Esophagus squamous epithelium (tissue), 5 donors: ENCODE measurements around the gene SIK3. TPM values are rescaled to one million over a fixed set of nuclear protein-coding genes. Genes with fewer than 3 reads are reported as not detected.

Experiments used
- DNase-seq: peaks from one replicate; lab custom pipeline; 2025; lab: John Stamatoyannopoulos, UW
- H3K27ac ChIP-seq, 4 donors: fragments of 200-600 bp; sonication (generic); one replicate each; pipeline ENCODE4 v1.5.1; 2016 to 2019; ENCODE audit warnings: mild to moderate bottlenecking in 1 of 4
- H3K27me3 ChIP-seq, 4 donors: fragments of 200-600 bp; sonication (generic); 1 replicate in 3 of 4; 2 replicates in 1 of 4; pipeline versions ENCODE4 v1.5.1 to v1.6.0; 2017 to 2021; ENCODE audit warnings: antibody characterized with exemption in 1 of 4
- H3K36me3 ChIP-seq, 3 donors: fragments of 200-600 bp; sonication (generic); one replicate each; pipeline ENCODE4 v1.5.1; 2016 to 2019
- H3K4me1 ChIP-seq, 3 donors: fragments of 200-600 bp; sonication (generic); one replicate each; pipeline ENCODE4 v1.5.1; 2017 to 2019
- H3K4me3 ChIP-seq, 4 donors: fragments of 200-600 bp; sonication (generic); 1 replicate in 3 of 4; 2 replicates in 1 of 4; pipeline ENCODE4 v1.5.1; 2016 to 2019; ENCODE audit warnings: mild to moderate bottlenecking in 2 of 4, moderate library complexity in 1 of 4
- H3K9me3 ChIP-seq, 3 donors: fragments of 200-600 bp; sonication (generic); one replicate each; pipeline ENCODE4 v1.5.1; 2016 to 2019
- POLR2A ChIP-seq, 4 donors: fragments of 450-650 bp; IDR thresholded peaks; one replicate each; pipeline ENCODE4 v1.6.1; 2017; ENCODE audit warnings: antibody characterized with exemption in 4 of 4, mild to moderate bottlenecking in 4 of 4, moderate library complexity in 3 of 4
- WGBS, 2 donors: methylation state at CpG; one replicate each; pipeline ENCODE4 v1.1.5; 2018; 5-methylcytosine and 5-hydroxymethylcytosine counted together
- intact Hi-C: fragments of 100-400 bp; cut with DNase I; formaldehyde crosslinking; loops from one replicate; pipeline ENCODE4 v1.15.0; 2022
- total RNA-seq, 4 donors: library from RNA; depleted of rRNA; stranded (reverse); fragments of >200 nt; gene quantifications; one replicate each; pipeline ENCODE4 v1.1.0, GENCODE V29; 2016
- TF ChIP-seq, protein P1 (sequence below), 6 experiments: fragments of 450-650 bp in 4 of 6; fragments of 200-600 bp in 2 of 6; sonication (generic) in 2 of 6; IDR thresholded peaks; one replicate each; pipeline ENCODE4 v1.5.1; 2016 to 2019; ENCODE audit warnings: antibody characterized with exemption in 6 of 6, mild to moderate bottlenecking in 4 of 6, moderate library complexity in 4 of 6
- donor health status: DM: yes; HTN: yes; CAD: no.

The SIK3 gene
- total RNA-seq: 10 to 100 TPM; 16.2 to 35.1 (median 20.3) TPM

DNA sequence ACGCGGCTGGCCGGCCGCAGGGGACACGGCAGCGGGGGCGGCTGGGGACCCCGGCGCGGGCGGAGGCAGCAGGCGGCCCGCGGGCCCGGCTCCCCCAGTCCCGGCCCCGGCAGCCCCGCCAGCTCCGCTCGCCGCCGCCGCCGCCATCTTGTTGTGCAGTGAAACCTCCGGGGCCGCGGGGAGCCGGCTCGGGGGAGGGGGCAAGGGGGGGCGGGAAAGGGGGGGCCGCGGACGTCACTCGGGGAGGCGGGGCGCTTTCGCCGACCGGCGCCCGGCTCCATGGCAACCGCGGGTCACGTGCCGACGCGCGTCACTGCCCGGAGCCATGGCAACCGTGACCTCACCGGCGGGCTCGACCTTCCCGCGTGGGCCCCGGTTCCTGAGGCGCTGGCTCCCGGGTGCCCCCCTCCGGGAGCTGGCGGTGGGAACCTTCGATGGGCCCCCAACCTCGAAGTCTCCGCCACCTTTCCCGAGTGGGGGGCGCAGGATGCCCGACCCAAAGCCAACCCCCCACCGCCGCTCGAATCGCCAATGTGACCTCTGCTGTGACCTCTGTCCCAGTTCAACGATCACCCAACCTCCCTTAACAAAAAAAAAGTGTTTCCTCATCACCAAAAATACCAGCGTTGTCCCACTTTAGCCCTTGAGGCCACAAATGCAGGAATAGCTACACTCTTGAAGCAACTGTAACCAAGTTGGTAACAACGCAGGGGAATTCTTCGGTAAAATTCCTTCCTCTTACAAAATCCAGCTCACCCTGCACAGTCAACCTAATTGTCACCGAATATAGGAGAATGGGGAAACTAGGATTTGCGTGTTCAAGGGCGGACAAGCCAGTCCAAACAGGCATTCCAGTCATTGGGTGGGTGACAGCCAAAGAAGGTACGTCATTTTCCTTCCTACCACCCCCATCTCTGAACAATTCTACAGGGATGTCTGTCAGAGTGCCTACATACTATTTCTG, at the start of gene SIK3:
Gene SIK3, minus strand, starts transcription at position 160 of the 964 bp plus-strand sequence. Its CDS starts 13 bp downstream, at position 147.
- Histone ChIP-seq H3K9me3 (no peaks in the 10 kb centered on the region), H3K4me1 (peaks cover 4 to 56% (median 30%) of the 10 kb centered on the region in 3 donors), H3K27me3 (no peaks in the 10 kb centered on the region), H3K36me3 (no peaks in the 10 kb centered on the region), H3K4me3 (peak within 1 kb of the TSS; percentile 69 to 95 (median 88)), H3K27ac (peak within 1 kb of the TSS; percentile 93 to 99 (median 98))
- WGBS, 2 donors: 4 to 6% methylated on average over 7 to 17 of the region's 78 CpGs
- intact Hi-C loops: no loop called here
- peak; percentile 72 for DNase-seq
- TF ChIP-seq, protein P1, sequence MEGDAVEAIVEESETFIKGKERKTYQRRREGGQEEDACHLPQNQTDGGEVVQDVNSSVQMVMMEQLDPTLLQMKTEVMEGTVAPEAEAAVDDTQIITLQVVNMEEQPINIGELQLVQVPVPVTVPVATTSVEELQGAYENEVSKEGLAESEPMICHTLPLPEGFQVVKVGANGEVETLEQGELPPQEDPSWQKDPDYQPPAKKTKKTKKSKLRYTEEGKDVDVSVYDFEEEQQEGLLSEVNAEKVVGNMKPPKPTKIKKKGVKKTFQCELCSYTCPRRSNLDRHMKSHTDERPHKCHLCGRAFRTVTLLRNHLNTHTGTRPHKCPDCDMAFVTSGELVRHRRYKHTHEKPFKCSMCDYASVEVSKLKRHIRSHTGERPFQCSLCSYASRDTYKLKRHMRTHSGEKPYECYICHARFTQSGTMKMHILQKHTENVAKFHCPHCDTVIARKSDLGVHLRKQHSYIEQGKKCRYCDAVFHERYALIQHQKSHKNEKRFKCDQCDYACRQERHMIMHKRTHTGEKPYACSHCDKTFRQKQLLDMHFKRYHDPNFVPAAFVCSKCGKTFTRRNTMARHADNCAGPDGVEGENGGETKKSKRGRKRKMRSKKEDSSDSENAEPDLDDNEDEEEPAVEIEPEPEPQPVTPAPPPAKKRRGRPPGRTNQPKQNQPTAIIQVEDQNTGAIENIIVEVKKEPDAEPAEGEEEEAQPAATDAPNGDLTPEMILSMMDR (IDR thresholded peaks at IDR 0.05): peak in 4 of 6 experiments; percentile 36 to 48 (median 42)
- peak in 2 of 4 donors; percentile 44 to 56 for TF ChIP-seq POLR2A (IDR thresholded peaks at IDR 0.05)

DNA sequence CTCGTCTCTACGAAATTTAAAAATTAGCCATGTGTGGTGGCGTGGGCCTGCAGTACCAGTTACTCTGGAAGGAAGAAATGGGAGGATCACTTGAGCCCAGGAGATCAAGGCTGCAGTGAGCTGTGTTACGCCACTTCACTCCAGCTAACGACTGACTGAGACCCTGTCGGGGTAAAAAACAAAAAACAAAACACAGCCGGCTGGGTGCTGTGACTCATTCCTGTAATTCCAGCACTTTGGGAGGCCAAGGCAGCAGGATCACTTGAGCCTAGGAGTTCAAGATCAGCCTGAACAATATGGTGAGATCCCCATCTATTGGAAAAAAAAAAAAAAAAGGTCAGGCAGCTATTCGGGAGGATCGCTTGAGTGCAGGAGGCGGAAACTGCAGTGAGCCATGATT, 48.3 kb upstream of the SIK3 start:
- Histone ChIP-seq H3K27me3 (no peaks in the 10 kb centered on the region), H3K36me3 (peaks cover 0 to 34% (median 6%) of the 10 kb centered on the region in 3 donors), H3K4me3 (peak overlapping the region in 1 of 4 donors; percentile 91), H3K9me3 (no peaks in the 10 kb centered on the region), H3K27ac (no peak overlapping the region), H3K4me1 (peaks cover 14 to 70% (median 34%) of the 10 kb centered on the region in 3 donors)
- no peak for DNase-seq
- TF ChIP-seq, protein P1 (IDR thresholded peaks at IDR 0.05): no peak
- no peak for TF ChIP-seq POLR2A (IDR thresholded peaks at IDR 0.05)
- 51 to 57% methylated on average over 10 of the region's 10 CpGs for WGBS, 2 donors
- intact Hi-C loops: no loop called here

DNA sequence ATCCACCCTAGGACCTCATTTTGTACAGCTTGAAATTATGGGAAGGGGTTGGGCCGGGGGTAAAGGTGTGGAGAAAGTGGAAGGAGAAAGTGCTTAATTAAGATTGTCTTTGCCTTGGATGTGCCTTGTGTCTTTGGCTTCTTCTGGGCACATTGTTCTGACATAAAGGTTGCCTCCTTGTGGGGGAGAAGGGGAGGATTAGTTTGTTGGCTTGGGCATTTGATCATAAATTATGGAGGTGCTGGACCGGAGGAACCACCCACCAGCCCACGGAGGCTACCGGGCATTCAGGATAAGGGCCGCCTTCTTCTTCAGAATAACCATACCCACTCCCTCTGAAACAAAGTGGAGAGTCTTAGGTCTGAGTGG, 47.1 kb upstream of the SIK3 start:
- H3K27ac ChIP-seq: peak overlapping the region; percentile 94 to 97 (median 94)
- 0 to 2% methylated on average over 5 of the region's 5 CpGs for WGBS, 2 donors
- no peak for TF ChIP-seq POLR2A (IDR thresholded peaks at IDR 0.05)
- TF ChIP-seq, protein P1 (IDR thresholded peaks at IDR 0.05): no peak
- peaks cover 0 to 29% (median 6%) of the 10 kb centered on the region in 3 donors for H3K36me3 ChIP-seq
- H3K9me3 ChIP-seq: no peaks in the 10 kb centered on the region
- peak overlapping the region; percentile 83 to 91 (median 90) for H3K4me3 ChIP-seq
- H3K4me1 ChIP-seq: peaks cover 14 to 59% (median 34%) of the 10 kb centered on the region in 3 donors
- intact Hi-C loops: no loop called here
- H3K27me3 ChIP-seq: no peaks in the 10 kb centered on the region
- DNase-seq: no peak

DNA sequence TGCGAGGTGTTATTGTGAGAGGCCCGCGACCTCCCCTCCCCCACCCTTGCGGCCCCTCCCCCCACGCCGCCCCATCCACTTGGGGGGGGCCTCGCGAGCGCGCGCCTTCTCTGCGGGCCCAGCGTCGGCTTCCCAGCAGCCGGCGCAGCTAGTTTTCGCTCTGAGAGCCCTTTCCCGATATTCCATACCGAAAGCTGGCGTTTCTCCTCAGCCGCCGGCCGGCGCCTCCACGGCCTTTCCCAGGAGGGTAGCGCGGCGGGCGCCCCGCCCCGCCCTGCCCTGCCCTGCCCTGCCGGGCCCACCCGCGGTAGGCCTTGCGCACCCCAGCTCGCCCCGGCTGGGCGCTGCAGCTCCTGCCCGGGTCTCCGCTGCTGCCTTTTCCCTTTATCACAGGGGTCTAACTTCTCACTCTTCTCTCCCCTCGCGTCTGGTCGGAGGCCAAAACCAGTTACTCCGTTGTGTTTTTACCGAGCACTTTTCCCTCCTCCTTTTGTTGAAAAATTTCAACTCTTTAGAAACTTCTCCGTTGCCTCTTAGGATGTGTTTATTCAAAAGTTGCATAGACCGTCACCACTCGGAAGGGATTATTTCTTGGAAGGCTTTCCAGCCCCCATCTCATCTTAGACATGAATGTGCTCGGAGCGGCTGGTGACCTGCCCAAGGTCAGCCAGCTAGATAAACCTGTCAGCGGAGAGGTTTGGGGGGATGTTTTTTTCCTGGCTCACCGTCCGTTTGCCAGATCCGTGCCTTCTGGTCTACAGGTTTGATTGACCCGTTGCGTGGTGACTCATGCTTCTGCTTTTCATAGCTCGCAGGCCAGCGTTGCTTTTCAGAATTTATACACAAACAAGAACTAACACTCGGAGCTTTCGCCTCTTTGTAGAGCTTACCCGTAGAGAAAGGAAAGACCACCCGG, 46.5 kb upstream of the SIK3 start:
- intact Hi-C loops: no loop called here
- TF ChIP-seq, protein P1 (IDR thresholded peaks at IDR 0.05): no peak
- TF ChIP-seq POLR2A (IDR thresholded peaks at IDR 0.05): no peak
- Histone ChIP-seq H3K36me3 (peaks cover 0 to 29% (median 6%) of the 10 kb centered on the region in 3 donors), H3K27me3 (no peaks in the 10 kb centered on the region), H3K4me3 (peak overlapping the region; percentile 83 to 91 (median 90)), H3K9me3 (no peaks in the 10 kb centered on the region), H3K4me1 (peaks cover 14 to 52% (median 29%) of the 10 kb centered on the region in 3 donors), H3K27ac (peak overlapping the region; percentile 94 to 97 (median 94))
- DNase-seq: peak; percentile 3
- 0% methylated on average over 21 to 23 of the region's 62 CpGs for WGBS, 2 donors
